ENCODE results near the gene FAM81A.

GRCh38 chr15:59438625-59439290, 772 bp downstream of the FAM81A start:
- TF ChIP-seq CTCF (IDR thresholded peaks at IDR 0.05) (no peak), POLR2A (IDR thresholded peaks at IDR 0.05) (no peak)
